DOHH2 (cell line): ENCODE results near the gene NFKBIZ.

Source experiments
- H3F3A ChIP-seq: fragments of 200-600 bp; sonication (generic), shearing (Covaris generic); 2 replicates; pipeline ENCODE4 v1.6.0; 2016; ENCODE audit warnings: antibody characterized with exemption, mild to moderate bottlenecking; ENCODE audit not compliant: control insufficient read depth, insufficient read depth
- H3K27ac ChIP-seq: fragments of 200-600 bp; sonication (generic); 2 replicates; pipeline ENCODE4 v1.5.1; 2014; ENCODE audit warnings: low read depth, mild to moderate bottlenecking, low read length, moderate library complexity
- H3K27me3 ChIP-seq: fragments of 200-600 bp; sonication (generic); 2 replicates; pipeline ENCODE4 v1.6.1; 2014; ENCODE audit warnings: mild to moderate bottlenecking, low read length, mixed read lengths; ENCODE audit not compliant: control insufficient read depth
- H3K36me3 ChIP-seq: fragments of 200-600 bp; sonication (generic); 2 replicates; pipeline ENCODE4 v1.6.1; 2014; ENCODE audit warnings: mild to moderate bottlenecking, low read length, moderate library complexity, mixed read lengths; ENCODE audit not compliant: control insufficient read depth
- H3K4me1 ChIP-seq: fragments of 200-600 bp; sonication (generic); 2 replicates; pipeline ENCODE4 v1.6.1; 2014; ENCODE audit warnings: mild to moderate bottlenecking, low read length, mixed read lengths; ENCODE audit not compliant: control insufficient read depth
- H3K4me2 ChIP-seq: fragments of 200-600 bp; sonication (generic); 2 replicates; pipeline ENCODE4 v1.6.0; 2014; ENCODE audit warnings: mild to moderate bottlenecking, low read length, moderate library complexity
- H3K4me3 ChIP-seq: fragments of 200-600 bp; sonication (generic); 2 replicates; pipeline ENCODE4 v1.5.1; 2014; ENCODE audit warnings: mild to moderate bottlenecking, low read length, mixed read lengths
- H3K79me2 ChIP-seq: fragments of 200-600 bp; sonication (generic); 2 replicates; pipeline ENCODE4 v1.6.1; 2014; ENCODE audit warnings: mild to moderate bottlenecking, low read length, mixed read lengths; ENCODE audit not compliant: control insufficient read depth
- H3K9me2 ChIP-seq: fragments of 200-600 bp; sonication (generic); replicated peaks from 2 replicates; pipeline ENCODE4 v1.6.1; 2014; ENCODE audit warnings: mild to moderate bottlenecking, low read length, mixed read lengths; ENCODE audit not compliant: control insufficient read depth
- H3K9me3 ChIP-seq: fragments of 200-600 bp; sonication (generic); 2 replicates; pipeline ENCODE4 v1.6.1; 2014; ENCODE audit warnings: antibody characterized with exemption, low read length, mixed read lengths; ENCODE audit not compliant: control insufficient read depth, insufficient read depth
- H4K20me1 ChIP-seq: fragments of 200-600 bp; sonication (generic); 2 replicates; pipeline ENCODE4 v1.6.0; 2014; ENCODE audit warnings: low read depth, mild to moderate bottlenecking, antibody characterized with exemption, low read length, moderate library complexity; ENCODE audit not compliant: control insufficient read depth, insufficient read depth
- EZH2phosphoT487 ChIP-seq: fragments of 200-600 bp; sonication (generic); IDR thresholded peaks from 2 replicates; pipeline ENCODE4 v1.6.1; 2017; ENCODE audit warnings: borderline replicate concordance, mild to moderate bottlenecking, antibody characterized with exemption, low read length, moderate library complexity, mixed read lengths
- TF ChIP-seq, protein P1 (sequence below): fragments of 200-600 bp; sonication (generic); IDR thresholded peaks from one replicate; pipeline ENCODE4 v1.5.1; 2014; ENCODE audit warnings: antibody characterized with exemption, mild to moderate bottlenecking, low read depth, low read length; ENCODE audit not compliant: poor library complexity, severe bottlenecking

NFKBIZ gene

DNA sequence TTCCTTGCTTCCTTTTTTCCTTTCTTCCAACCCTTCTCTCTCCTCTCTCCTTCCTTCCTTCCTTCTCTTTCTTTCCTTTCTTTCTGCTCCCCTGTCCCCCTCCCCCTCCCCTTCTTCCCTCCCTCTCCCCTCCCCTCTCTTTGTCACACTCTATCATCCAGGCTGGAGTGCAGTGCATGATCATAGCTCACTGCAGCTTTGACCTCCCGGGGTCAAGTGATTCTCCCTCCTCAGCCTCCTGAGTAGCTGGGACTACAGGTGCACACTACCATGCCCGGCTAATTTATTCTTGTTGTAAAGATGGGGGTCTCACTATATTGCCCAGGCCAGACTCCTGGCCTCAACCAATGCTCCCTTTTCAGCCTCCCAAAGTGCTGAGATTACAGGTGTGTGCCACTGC is 18.7 kb downstream of the NFKBIZ start:
- no peak for TF ChIP-seq EZH2phosphoT487
- TF ChIP-seq, protein P1, sequence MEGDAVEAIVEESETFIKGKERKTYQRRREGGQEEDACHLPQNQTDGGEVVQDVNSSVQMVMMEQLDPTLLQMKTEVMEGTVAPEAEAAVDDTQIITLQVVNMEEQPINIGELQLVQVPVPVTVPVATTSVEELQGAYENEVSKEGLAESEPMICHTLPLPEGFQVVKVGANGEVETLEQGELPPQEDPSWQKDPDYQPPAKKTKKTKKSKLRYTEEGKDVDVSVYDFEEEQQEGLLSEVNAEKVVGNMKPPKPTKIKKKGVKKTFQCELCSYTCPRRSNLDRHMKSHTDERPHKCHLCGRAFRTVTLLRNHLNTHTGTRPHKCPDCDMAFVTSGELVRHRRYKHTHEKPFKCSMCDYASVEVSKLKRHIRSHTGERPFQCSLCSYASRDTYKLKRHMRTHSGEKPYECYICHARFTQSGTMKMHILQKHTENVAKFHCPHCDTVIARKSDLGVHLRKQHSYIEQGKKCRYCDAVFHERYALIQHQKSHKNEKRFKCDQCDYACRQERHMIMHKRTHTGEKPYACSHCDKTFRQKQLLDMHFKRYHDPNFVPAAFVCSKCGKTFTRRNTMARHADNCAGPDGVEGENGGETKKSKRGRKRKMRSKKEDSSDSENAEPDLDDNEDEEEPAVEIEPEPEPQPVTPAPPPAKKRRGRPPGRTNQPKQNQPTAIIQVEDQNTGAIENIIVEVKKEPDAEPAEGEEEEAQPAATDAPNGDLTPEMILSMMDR: no peak
- Histone ChIP-seq H3K4me2 (no peak overlapping the region), H3K4me1 (peaks cover 11% of the 10 kb centered on the region)

DNA sequence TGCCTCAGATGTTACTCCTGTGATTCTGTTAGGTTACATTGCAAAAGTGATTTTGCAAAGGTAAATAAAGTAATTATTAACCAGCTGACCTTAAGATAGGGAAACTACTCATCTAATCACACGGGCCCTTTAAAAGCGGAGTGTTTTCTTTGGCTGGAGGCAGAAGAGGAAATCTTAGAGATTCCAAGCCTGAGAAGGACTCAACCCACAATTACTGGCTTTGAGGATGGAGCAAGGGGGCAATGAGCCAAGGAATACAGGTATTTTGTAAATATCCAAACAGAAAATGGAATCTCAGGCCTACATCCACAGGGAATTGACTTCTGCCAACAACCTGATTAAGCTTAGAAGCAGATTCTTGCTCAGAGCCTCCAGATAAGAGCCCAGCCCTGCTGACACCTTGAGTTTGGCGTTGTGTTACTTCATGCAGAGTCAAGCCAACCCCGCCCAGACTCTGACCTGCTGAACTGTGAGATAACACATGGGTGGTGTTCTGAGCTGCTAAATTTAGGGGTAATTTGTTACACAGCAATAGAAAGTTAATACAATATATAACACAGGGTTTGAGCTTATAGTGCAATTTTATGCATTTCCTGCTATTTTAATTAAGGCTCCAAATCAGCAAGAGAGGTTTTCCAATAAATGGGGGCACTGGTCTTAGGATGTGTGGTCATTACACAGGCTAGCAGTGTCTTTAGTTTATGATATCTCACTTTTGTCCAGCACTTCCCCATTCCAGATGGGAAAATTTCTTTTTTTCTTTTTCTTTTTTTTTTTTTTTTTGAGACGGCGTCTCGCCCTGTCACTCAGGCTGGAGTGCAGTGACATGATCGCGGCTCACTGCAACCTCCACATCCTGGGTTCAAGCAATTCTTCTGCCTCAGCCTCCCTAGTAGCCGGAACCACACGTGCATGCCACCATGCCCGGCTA is 19.5 kb downstream of the NFKBIZ start:
- Histone ChIP-seq H3K4me1 (peaks cover 11% of the 10 kb centered on the region), H3K9me3 (no peaks in the 10 kb centered on the region), H3K27me3 (no peaks in the 10 kb centered on the region), H3K79me2 (no peaks in the 10 kb centered on the region), H3K9me2 (no peaks in the 10 kb centered on the region), H3K36me3 (no peaks in the 10 kb centered on the region), H3F3A (peaks cover 13% of the 10 kb centered on the region), H3K4me3 (no peak overlapping the region), H3K27ac (no peak overlapping the region), H3K4me2 (no peak overlapping the region), H4K20me1 (no peaks in the 10 kb centered on the region)
- TF ChIP-seq EZH2phosphoT487: no peak
- TF ChIP-seq, protein P1: no peak

More for the DNA sequence above, 18.7 kb downstream of the NFKBIZ start:
- H3K4me3 ChIP-seq: no peak overlapping the region
- H3K27me3 ChIP-seq: no peaks in the 10 kb centered on the region
- H3K27ac ChIP-seq: no peak overlapping the region
- no peaks in the 10 kb centered on the region for H3K9me3 ChIP-seq
- H3K79me2 ChIP-seq: no peaks in the 10 kb centered on the region
- H3F3A ChIP-seq: peaks cover 15% of the 10 kb centered on the region
- H3K9me2 ChIP-seq: no peaks in the 10 kb centered on the region
- H4K20me1 ChIP-seq: no peaks in the 10 kb centered on the region
- no peaks in the 10 kb centered on the region for H3K36me3 ChIP-seq

DNA sequence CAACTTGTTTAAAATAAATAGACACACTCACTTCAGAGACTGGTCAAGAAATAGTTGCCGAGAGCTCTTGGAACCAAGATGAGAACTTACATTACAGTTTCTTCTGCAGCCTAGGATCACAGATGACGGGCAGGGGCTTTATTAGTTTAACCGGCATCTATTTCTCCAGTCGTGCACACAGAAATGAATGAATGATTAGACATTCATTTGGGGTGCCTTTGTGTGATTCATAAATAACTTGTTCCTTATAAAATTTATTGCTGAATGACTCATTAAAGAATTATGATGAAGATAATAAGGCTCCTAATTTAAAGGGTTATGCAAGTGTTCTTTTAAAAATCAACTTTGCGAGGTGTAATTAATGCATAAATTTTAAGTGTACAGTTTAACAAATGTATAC is 20.8 kb downstream of the NFKBIZ start:
- no peaks in the 10 kb centered on the region for H3K9me2 ChIP-seq
- H3K4me1 ChIP-seq: peaks cover 11% of the 10 kb centered on the region
- TF ChIP-seq, protein P1: no peak
- no peak for TF ChIP-seq EZH2phosphoT487
- H3K27me3 ChIP-seq: no peaks in the 10 kb centered on the region
- H3K4me3 ChIP-seq: no peak overlapping the region
- no peaks in the 10 kb centered on the region for H3K9me3 ChIP-seq
- no peaks in the 10 kb centered on the region for H4K20me1 ChIP-seq
- no peak overlapping the region for H3K4me2 ChIP-seq
- no peaks in the 10 kb centered on the region for H3K79me2 ChIP-seq
- peaks cover 11% of the 10 kb centered on the region for H3F3A ChIP-seq
- H3K36me3 ChIP-seq: no peaks in the 10 kb centered on the region
- H3K27ac ChIP-seq: no peak overlapping the region
